WTC11 (cell line): ENCODE results near the gene THYN1. TPM values are rescaled to one million over a fixed set of nuclear protein-coding genes. Genes with fewer than 3 reads are reported as not detected.
A peak's percentile ranks its signal among the peaks of the same experiment; 100 is the strongest.

Experiments used
- ETV6 ChIP-seq: sonication (generic); formaldehyde crosslinking; IDR thresholded peaks from 2 replicates; pipeline ENCODE4 v1.8.1; 2022; ENCODE audit warnings: mild to moderate bottlenecking, missing genetic modification reagents
- FOXK1 ChIP-seq: sonication (generic); formaldehyde crosslinking; IDR thresholded peaks from 2 replicates; pipeline ENCODE4 v1.8.0; 2022; ENCODE audit warnings: mild to moderate bottlenecking, moderate library complexity, missing genetic modification reagents
- GRHL2 ChIP-seq: fragments of 250-450 bp; sonication (Bioruptor Pico); IDR thresholded peaks from 2 replicates; pipeline ENCODE4 v1.8.0; 2022; ENCODE audit warnings: mild to moderate bottlenecking, moderate library complexity; ENCODE audit not compliant: insufficient replicate concordance, severe bottlenecking
- MXD4 ChIP-seq: fragments of 250-450 bp; sonication (Bioruptor Pico); IDR thresholded peaks from 2 replicates; pipeline ENCODE4 v1.8.0; 2021; ENCODE audit warnings: mild to moderate bottlenecking, moderate library complexity, borderline replicate concordance
- TEAD1 ChIP-seq: sonication (generic); formaldehyde crosslinking; IDR thresholded peaks from 2 replicates; pipeline ENCODE4 v1.8.0; 2022; ENCODE audit warnings: mild to moderate bottlenecking, missing genetic modification reagents
- TEAD4 ChIP-seq: sonication (generic); formaldehyde crosslinking; IDR thresholded peaks from 2 replicates; pipeline ENCODE4 v1.8.0; 2022; ENCODE audit warnings: mild to moderate bottlenecking, missing genetic modification reagents
- TP53 ChIP-seq: sonication (generic); formaldehyde crosslinking; IDR thresholded peaks from 2 replicates; pipeline ENCODE4 v1.8.1; 2023; ENCODE audit warnings: mild to moderate bottlenecking, missing genetic modification reagents
- ZBTB21 ChIP-seq: sonication (generic); formaldehyde crosslinking; IDR thresholded peaks from 2 replicates; pipeline ENCODE4 v1.8.1; 2023; ENCODE audit warnings: mild to moderate bottlenecking, missing genetic modification reagents, borderline replicate concordance
- ZNF121 ChIP-seq: sonication (generic); formaldehyde crosslinking; IDR thresholded peaks from 2 replicates; pipeline ENCODE4 v1.8.0; 2023; ENCODE audit warnings: missing genetic modification reagents
- total RNA-seq: library from RNA; stranded (reverse); gene quantifications from 3 replicates; pipeline ENCODE4 v1.2.3, GENCODE V29; 2021
- TF ChIP-seq, protein P1 (sequence below): sonication (generic); formaldehyde crosslinking; IDR thresholded peaks from 2 replicates; pipeline ENCODE4 v1.8.0; 2023; ENCODE audit warnings: mild to moderate bottlenecking, missing genetic modification reagents
- TF ChIP-seq, protein P2 (sequence below): sonication (generic); formaldehyde crosslinking; IDR thresholded peaks from 2 replicates; pipeline ENCODE4 v1.8.0; 2023; ENCODE audit warnings: missing genetic modification reagents, mild to moderate bottlenecking, borderline replicate concordance
- TF ChIP-seq, protein P3 (sequence below): sonication (generic); formaldehyde crosslinking; IDR thresholded peaks from 2 replicates; pipeline ENCODE4 v1.8.1; 2022; ENCODE audit warnings: mild to moderate bottlenecking, moderate library complexity, missing genetic modification reagents
- TF ChIP-seq, protein P4 (sequence below): fragments of 250-450 bp; sonication (Bioruptor Pico); IDR thresholded peaks from 2 replicates; pipeline ENCODE4 v1.9.0; 2021; ENCODE audit warnings: mild to moderate bottlenecking
- TF ChIP-seq, protein P5 (sequence below): sonication (generic); formaldehyde crosslinking; IDR thresholded peaks from 2 replicates; pipeline ENCODE4 v1.8.1; 2022; ENCODE audit warnings: low read depth, mild to moderate bottlenecking, moderate library complexity, missing genetic modification reagents, borderline replicate concordance
- TF ChIP-seq, protein P6 (sequence below): sonication (generic); formaldehyde crosslinking; IDR thresholded peaks from 2 replicates; pipeline ENCODE4 v1.8.0; 2023; ENCODE audit warnings: missing genetic modification reagents
- TF ChIP-seq, protein P7 (sequence below): fragments of 250-450 bp; sonication (Bioruptor Pico); IDR thresholded peaks from 2 replicates; pipeline ENCODE4 v1.9.0; 2021; ENCODE audit warnings: mild to moderate bottlenecking, borderline replicate concordance
- TF ChIP-seq, protein P8 (sequence below): sonication (generic); formaldehyde crosslinking; IDR thresholded peaks from 2 replicates; pipeline ENCODE4 v1.8.0; 2022; ENCODE audit warnings: mild to moderate bottlenecking, missing genetic modification reagents

THYN1 gene
- total RNA-seq, 1 experiment from 2014 or later: 80.2 TPM

DNA sequence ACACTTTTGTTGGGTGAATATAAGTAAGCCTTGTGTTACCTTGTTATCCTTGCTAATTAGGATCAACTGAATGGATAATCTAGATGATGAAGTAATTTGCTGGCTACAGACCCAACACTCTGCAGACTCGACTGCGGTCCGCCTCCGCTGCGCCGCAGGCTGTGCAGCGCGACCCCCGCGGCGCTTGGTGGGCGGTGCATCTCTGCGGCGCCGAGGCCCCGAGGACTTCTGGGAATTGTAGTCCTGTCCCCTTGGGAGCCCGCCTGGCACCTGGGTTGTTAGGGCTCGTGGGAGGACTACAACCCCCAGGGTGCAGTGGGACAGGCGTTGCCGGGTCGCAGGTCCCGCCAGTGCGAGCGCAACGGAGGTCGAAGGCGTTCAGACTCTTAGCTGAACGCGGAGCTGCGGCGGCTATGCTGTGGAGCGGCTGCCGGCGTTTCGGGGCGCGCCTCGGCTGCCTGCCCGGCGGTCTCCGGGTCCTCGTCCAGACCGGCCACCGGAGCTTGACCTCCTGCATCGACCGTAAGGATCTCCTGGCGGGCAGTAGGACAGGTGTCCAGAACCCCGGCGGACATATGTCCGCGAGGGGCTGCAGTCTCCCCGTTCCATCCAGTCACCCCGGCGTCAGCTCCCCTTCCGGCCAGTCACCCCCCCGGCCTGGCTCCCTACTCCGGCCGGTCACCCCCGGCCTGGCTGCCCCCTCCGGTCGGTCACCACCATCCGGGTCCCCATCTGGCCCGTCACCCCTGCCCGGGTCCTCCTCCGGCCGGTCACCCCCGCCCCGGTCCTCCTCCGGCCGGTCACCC, at the start of gene THYN1, which contains the start of gene ACAD8 (continued):
- TF ChIP-seq, protein P1, sequence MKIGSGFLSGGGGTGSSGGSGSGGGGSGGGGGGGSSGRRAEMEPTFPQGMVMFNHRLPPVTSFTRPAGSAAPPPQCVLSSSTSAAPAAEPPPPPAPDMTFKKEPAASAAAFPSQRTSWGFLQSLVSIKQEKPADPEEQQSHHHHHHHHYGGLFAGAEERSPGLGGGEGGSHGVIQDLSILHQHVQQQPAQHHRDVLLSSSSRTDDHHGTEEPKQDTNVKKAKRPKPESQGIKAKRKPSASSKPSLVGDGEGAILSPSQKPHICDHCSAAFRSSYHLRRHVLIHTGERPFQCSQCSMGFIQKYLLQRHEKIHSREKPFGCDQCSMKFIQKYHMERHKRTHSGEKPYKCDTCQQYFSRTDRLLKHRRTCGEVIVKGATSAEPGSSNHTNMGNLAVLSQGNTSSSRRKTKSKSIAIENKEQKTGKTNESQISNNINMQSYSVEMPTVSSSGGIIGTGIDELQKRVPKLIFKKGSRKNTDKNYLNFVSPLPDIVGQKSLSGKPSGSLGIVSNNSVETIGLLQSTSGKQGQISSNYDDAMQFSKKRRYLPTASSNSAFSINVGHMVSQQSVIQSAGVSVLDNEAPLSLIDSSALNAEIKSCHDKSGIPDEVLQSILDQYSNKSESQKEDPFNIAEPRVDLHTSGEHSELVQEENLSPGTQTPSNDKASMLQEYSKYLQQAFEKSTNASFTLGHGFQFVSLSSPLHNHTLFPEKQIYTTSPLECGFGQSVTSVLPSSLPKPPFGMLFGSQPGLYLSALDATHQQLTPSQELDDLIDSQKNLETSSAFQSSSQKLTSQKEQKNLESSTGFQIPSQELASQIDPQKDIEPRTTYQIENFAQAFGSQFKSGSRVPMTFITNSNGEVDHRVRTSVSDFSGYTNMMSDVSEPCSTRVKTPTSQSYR: no peak
- TF ChIP-seq, protein P2, sequence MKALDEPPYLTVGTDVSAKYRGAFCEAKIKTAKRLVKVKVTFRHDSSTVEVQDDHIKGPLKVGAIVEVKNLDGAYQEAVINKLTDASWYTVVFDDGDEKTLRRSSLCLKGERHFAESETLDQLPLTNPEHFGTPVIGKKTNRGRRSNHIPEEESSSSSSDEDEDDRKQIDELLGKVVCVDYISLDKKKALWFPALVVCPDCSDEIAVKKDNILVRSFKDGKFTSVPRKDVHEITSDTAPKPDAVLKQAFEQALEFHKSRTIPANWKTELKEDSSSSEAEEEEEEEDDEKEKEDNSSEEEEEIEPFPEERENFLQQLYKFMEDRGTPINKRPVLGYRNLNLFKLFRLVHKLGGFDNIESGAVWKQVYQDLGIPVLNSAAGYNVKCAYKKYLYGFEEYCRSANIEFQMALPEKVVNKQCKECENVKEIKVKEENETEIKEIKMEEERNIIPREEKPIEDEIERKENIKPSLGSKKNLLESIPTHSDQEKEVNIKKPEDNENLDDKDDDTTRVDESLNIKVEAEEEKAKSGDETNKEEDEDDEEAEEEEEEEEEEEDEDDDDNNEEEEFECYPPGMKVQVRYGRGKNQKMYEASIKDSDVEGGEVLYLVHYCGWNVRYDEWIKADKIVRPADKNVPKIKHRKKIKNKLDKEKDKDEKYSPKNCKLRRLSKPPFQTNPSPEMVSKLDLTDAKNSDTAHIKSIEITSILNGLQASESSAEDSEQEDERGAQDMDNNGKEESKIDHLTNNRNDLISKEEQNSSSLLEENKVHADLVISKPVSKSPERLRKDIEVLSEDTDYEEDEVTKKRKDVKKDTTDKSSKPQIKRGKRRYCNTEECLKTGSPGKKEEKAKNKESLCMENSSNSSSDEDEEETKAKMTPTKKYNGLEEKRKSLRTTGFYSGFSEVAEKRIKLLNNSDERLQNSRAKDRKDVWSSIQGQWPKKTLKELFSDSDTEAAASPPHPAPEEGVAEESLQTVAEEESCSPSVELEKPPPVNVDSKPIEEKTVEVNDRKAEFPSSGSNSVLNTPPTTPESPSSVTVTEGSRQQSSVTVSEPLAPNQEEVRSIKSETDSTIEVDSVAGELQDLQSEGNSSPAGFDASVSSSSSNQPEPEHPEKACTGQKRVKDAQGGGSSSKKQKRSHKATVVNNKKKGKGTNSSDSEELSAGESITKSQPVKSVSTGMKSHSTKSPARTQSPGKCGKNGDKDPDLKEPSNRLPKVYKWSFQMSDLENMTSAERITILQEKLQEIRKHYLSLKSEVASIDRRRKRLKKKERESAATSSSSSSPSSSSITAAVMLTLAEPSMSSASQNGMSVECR (CRISPR knock-in tag): no peak; the same call in 1 of the 2 replicates
- TF ChIP-seq, protein P3, sequence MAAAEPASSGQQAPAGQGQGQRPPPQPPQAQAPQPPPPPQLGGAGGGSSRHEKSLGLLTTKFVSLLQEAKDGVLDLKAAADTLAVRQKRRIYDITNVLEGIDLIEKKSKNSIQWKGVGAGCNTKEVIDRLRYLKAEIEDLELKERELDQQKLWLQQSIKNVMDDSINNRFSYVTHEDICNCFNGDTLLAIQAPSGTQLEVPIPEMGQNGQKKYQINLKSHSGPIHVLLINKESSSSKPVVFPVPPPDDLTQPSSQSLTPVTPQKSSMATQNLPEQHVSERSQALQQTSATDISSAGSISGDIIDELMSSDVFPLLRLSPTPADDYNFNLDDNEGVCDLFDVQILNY (CRISPR knock-in tag): peak; percentile 71
- TF ChIP-seq, protein P4, sequence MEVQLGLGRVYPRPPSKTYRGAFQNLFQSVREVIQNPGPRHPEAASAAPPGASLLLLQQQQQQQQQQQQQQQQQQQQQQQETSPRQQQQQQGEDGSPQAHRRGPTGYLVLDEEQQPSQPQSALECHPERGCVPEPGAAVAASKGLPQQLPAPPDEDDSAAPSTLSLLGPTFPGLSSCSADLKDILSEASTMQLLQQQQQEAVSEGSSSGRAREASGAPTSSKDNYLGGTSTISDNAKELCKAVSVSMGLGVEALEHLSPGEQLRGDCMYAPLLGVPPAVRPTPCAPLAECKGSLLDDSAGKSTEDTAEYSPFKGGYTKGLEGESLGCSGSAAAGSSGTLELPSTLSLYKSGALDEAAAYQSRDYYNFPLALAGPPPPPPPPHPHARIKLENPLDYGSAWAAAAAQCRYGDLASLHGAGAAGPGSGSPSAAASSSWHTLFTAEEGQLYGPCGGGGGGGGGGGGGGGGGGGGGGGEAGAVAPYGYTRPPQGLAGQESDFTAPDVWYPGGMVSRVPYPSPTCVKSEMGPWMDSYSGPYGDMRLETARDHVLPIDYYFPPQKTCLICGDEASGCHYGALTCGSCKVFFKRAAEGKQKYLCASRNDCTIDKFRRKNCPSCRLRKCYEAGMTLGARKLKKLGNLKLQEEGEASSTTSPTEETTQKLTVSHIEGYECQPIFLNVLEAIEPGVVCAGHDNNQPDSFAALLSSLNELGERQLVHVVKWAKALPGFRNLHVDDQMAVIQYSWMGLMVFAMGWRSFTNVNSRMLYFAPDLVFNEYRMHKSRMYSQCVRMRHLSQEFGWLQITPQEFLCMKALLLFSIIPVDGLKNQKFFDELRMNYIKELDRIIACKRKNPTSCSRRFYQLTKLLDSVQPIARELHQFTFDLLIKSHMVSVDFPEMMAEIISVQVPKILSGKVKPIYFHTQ: no peak
- no peak for TF ChIP-seq MXD4 (CRISPR knock-in tag)
- TF ChIP-seq, protein P5, sequence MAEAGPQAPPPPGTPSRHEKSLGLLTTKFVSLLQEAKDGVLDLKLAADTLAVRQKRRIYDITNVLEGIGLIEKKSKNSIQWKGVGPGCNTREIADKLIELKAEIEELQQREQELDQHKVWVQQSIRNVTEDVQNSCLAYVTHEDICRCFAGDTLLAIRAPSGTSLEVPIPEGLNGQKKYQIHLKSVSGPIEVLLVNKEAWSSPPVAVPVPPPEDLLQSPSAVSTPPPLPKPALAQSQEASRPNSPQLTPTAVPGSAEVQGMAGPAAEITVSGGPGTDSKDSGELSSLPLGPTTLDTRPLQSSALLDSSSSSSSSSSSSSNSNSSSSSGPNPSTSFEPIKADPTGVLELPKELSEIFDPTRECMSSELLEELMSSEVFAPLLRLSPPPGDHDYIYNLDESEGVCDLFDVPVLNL: no peak
- no peak for TF ChIP-seq ZNF121 (CRISPR knock-in tag)
- no peak for TF ChIP-seq TEAD4 (CRISPR knock-in tag)
- peak; percentile 66; the same call in 1 of the 2 replicates for TF ChIP-seq TP53 (CRISPR knock-in tag)
- TF ChIP-seq, protein P6, sequence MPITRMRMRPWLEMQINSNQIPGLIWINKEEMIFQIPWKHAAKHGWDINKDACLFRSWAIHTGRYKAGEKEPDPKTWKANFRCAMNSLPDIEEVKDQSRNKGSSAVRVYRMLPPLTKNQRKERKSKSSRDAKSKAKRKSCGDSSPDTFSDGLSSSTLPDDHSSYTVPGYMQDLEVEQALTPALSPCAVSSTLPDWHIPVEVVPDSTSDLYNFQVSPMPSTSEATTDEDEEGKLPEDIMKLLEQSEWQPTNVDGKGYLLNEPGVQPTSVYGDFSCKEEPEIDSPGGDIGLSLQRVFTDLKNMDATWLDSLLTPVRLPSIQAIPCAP (CRISPR knock-in tag): no peak
- peak; percentile 58; the same call in 1 of the 2 replicates for TF ChIP-seq TEAD1 (CRISPR knock-in tag)
- TF ChIP-seq, protein P7, sequence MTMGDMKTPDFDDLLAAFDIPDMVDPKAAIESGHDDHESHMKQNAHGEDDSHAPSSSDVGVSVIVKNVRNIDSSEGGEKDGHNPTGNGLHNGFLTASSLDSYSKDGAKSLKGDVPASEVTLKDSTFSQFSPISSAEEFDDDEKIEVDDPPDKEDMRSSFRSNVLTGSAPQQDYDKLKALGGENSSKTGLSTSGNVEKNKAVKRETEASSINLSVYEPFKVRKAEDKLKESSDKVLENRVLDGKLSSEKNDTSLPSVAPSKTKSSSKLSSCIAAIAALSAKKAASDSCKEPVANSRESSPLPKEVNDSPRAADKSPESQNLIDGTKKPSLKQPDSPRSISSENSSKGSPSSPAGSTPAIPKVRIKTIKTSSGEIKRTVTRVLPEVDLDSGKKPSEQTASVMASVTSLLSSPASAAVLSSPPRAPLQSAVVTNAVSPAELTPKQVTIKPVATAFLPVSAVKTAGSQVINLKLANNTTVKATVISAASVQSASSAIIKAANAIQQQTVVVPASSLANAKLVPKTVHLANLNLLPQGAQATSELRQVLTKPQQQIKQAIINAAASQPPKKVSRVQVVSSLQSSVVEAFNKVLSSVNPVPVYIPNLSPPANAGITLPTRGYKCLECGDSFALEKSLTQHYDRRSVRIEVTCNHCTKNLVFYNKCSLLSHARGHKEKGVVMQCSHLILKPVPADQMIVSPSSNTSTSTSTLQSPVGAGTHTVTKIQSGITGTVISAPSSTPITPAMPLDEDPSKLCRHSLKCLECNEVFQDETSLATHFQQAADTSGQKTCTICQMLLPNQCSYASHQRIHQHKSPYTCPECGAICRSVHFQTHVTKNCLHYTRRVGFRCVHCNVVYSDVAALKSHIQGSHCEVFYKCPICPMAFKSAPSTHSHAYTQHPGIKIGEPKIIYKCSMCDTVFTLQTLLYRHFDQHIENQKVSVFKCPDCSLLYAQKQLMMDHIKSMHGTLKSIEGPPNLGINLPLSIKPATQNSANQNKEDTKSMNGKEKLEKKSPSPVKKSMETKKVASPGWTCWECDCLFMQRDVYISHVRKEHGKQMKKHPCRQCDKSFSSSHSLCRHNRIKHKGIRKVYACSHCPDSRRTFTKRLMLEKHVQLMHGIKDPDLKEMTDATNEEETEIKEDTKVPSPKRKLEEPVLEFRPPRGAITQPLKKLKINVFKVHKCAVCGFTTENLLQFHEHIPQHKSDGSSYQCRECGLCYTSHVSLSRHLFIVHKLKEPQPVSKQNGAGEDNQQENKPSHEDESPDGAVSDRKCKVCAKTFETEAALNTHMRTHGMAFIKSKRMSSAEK (CRISPR knock-in tag): no peak
- TF ChIP-seq, protein P8, sequence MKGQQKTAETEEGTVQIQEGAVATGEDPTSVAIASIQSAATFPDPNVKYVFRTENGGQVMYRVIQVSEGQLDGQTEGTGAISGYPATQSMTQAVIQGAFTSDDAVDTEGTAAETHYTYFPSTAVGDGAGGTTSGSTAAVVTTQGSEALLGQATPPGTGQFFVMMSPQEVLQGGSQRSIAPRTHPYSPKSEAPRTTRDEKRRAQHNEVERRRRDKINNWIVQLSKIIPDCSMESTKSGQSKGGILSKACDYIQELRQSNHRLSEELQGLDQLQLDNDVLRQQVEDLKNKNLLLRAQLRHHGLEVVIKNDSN (CRISPR knock-in tag): peak; percentile 54; the same call in 1 of the 2 replicates
- no peak for TF ChIP-seq GRHL2 (CRISPR knock-in tag)
- TF ChIP-seq FOXK1 (CRISPR knock-in tag): peak; percentile 78; the same call in 1 of the 2 replicates
- TF ChIP-seq ZBTB21 (CRISPR knock-in tag): no peak
- TF ChIP-seq ETV6: peak; percentile 73; the same call in 1 of the 2 replicates
